HEK293T (cell line): Measurements from ENCODE around the gene COQ7.

Source experiments
- ARNT ChIP-seq: fragments of 450-650 bp; IDR thresholded peaks from 2 replicates; pipeline ENCODE4 v1.6.1; 2017; ENCODE audit warnings: mild to moderate bottlenecking
- BHLHE40 ChIP-seq: fragments of 450-650 bp; IDR thresholded peaks from 2 replicates; pipeline ENCODE4 v1.6.1; 2016; ENCODE audit warnings: mild to moderate bottlenecking, moderate library complexity, borderline replicate concordance
- ELF4 ChIP-seq: fragments of 450-650 bp; IDR thresholded peaks from 2 replicates; pipeline ENCODE4 v1.6.1; 2017; ENCODE audit warnings: antibody characterized with exemption
- FOXK2 ChIP-seq: fragments of 450-650 bp; IDR thresholded peaks from 2 replicates; pipeline ENCODE4 v1.6.1; 2016; ENCODE audit warnings: mild to moderate bottlenecking
- HDGF ChIP-seq: fragments of 450-650 bp; IDR thresholded peaks from 2 replicates; pipeline ENCODE4 v1.6.1; 2017; ENCODE audit warnings: antibody characterized with exemption, borderline replicate concordance
- LEF1 ChIP-seq: fragments of 450-650 bp; IDR thresholded peaks from 2 replicates; pipeline ENCODE4 v1.6.1; 2017; ENCODE audit warnings: mild to moderate bottlenecking, borderline replicate concordance
- SUZ12 ChIP-seq: fragments of 450-650 bp; IDR thresholded peaks from 2 replicates; pipeline ENCODE4 v1.6.1; 2016; ENCODE audit warnings: mild to moderate bottlenecking
- TARDBP ChIP-seq: fragments of 450-650 bp; IDR thresholded peaks from 2 replicates; pipeline ENCODE4 v1.6.1; 2016
- ZNF384 ChIP-seq: fragments of 450-650 bp; IDR thresholded peaks from 2 replicates; pipeline ENCODE4 v1.6.1; 2016
- TF ChIP-seq, protein P1 (sequence below): fragments of 450-650 bp; IDR thresholded peaks from 2 replicates; pipeline ENCODE4 v1.6.1; 2016

DNA sequence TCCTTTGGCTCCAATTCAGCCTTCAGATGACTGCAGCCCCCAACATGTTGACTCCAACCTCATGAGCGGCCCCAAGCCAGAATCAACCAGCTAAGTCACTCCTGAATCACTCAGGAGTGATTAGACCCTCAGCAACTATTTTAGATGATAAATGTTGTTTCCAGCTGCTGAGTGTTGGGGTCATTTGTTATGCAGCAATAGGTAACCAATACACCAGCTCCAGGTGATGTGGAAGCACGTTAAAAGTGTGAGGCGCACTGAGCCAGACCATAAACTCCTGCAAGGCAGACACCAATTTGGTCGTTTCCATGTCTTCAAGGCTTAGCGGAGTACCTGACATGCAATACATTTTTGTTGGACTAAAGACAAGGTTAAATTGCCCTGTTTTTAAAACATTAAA, 17.5 kb downstream of the COQ7 start:
- TF ChIP-seq ZNF384: no peak
- no peak for TF ChIP-seq BHLHE40
- TF ChIP-seq ARNT: no peak
- no peak for TF ChIP-seq LEF1
- TF ChIP-seq TARDBP: no peak
- no peak for TF ChIP-seq FOXK2
- TF ChIP-seq HDGF: no peak
- TF ChIP-seq ELF4: no peak
- TF ChIP-seq, protein P1, sequence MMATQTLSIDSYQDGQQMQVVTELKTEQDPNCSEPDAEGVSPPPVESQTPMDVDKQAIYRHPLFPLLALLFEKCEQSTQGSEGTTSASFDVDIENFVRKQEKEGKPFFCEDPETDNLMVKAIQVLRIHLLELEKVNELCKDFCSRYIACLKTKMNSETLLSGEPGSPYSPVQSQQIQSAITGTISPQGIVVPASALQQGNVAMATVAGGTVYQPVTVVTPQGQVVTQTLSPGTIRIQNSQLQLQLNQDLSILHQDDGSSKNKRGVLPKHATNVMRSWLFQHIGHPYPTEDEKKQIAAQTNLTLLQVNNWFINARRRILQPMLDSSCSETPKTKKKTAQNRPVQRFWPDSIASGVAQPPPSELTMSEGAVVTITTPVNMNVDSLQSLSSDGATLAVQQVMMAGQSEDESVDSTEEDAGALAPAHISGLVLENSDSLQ: no peak
- no peak for TF ChIP-seq SUZ12
